Kidney epithelial cell (primary cell): ENCODE results near the gene DNAJC25. TPM values are rescaled to one million over a fixed set of nuclear protein-coding genes. Genes with fewer than 3 reads are reported as not detected.
A peak's percentile ranks its signal among the peaks of the same experiment; 100 is the strongest.

Source experiments
- DNase-seq: peaks from one replicate; pipeline ENCODE4 v3.0.0-alpha.2; 2010; ENCODE audit warnings: low read depth
- H3K27me3 ChIP-seq: 2 replicates; pipeline ENCODE4 v1.6.0; 2011; ENCODE audit warnings: low read length; ENCODE audit not compliant: control insufficient read depth, insufficient read depth
- H3K36me3 ChIP-seq: 2 replicates; pipeline ENCODE4 v1.5.1; 2011; ENCODE audit warnings: low read length; ENCODE audit not compliant: control insufficient read depth, insufficient read depth
- H3K4me3 ChIP-seq: 2 replicates; pipeline ENCODE4 v1.5.1; 2011; ENCODE audit warnings: low read depth, mild to moderate bottlenecking, control low read depth, low read length
- total RNA-seq: library from RNA; depleted of rRNA; stranded (reverse); fragments of >200 nt; gene quantifications from 2 replicates; pipeline ENCODE4 v1.2.3, GENCODE V29; 2015
- TF ChIP-seq, protein P1 (sequence below): IDR thresholded peaks from 2 replicates; pipeline ENCODE4 v1.5.1; 2011; ENCODE audit warnings: mild to moderate bottlenecking, moderate library complexity, low read length, control low read depth, inconsistent platforms; ENCODE audit not compliant: insufficient read depth, poor library complexity, severe bottlenecking

Gene DNAJC25
- total RNA-seq, 1 donor from 2014 or later = 8.1 TPM

DNA sequence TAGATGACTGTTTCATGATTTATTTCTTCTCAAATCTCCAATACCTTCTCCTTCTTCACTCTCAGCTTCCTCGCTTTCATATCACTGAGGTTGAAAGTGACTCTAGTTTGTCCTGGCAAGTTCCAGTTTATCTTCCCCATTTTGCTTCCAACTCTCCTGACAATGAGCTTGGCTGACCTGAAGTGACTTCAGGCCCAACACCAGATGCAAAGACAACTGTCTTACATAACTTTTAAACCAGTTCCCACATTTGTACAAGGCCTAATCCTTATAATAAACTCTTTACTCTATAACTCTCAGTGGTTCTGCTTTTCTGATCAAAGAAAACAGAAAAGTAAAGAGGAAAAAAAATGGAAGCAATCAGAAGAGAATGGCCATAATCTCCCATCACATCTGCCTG, 52.3 kb downstream of the DNAJC25 start:
- DNase-seq = no peak
- H3K36me3 ChIP-seq = no peaks in the 10 kb centered on the region
- H3K4me3 ChIP-seq = no peak overlapping the region
- H3K27me3 ChIP-seq = no peaks in the 10 kb centered on the region
- TF ChIP-seq, protein P1, sequence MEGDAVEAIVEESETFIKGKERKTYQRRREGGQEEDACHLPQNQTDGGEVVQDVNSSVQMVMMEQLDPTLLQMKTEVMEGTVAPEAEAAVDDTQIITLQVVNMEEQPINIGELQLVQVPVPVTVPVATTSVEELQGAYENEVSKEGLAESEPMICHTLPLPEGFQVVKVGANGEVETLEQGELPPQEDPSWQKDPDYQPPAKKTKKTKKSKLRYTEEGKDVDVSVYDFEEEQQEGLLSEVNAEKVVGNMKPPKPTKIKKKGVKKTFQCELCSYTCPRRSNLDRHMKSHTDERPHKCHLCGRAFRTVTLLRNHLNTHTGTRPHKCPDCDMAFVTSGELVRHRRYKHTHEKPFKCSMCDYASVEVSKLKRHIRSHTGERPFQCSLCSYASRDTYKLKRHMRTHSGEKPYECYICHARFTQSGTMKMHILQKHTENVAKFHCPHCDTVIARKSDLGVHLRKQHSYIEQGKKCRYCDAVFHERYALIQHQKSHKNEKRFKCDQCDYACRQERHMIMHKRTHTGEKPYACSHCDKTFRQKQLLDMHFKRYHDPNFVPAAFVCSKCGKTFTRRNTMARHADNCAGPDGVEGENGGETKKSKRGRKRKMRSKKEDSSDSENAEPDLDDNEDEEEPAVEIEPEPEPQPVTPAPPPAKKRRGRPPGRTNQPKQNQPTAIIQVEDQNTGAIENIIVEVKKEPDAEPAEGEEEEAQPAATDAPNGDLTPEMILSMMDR = no peak

DNA sequence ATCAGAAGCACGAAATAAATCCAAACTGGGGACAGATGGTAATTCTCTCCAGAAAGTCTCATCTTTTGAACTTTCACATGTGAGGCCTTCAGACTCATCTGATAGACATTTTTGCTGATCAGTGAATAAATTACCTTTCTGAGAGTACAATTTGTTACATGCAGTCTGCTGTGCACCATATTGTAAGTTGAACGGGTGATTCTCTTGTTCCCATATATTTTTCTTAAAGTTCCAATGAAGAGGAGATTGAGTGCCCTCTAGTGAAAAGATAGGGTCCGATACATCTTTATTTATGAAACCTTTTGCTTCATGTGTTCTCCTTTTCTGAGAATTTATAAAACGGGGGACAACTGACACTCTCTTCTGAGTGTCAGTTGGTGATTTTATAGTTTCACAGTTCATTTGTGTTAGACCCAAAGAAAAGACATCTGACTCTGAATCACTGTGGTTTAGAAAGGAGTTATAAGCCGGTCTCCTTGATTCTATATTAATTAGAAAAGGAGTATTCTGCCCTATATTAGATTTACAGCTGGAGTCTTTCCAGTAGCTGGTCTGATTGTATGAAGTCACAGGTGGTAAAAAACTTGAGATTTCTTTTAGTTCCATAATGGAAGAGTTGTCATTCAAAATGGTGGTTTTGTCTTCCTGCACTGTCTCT, 60.7 kb downstream of the DNAJC25 start:
- DNase-seq = no peak

DNA sequence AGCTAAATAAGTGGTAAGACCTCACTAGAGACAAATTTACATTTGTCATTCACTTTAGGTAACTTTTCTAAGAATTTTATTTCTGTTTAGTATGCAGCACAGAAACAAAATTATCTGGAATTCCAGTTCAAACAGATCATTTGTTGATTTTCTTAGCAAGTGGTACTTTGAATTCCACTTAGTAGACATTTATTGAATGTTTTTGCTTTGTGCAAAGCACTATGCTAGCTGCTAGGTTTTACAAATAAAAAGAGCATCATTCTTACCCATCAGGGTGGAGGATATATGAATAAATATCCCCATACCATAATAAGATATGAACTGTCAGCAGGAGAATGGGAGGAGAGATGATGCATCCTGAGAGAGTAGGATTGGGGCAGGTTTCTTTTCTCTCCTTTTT, 65.7 kb downstream of the DNAJC25 start:
- Histone ChIP-seq H3K36me3 (no peaks in the 10 kb centered on the region), H3K4me3 (no peak overlapping the region), H3K27me3 (no peaks in the 10 kb centered on the region)
- TF ChIP-seq, protein P1 = no peak
- DNase-seq = no peak

More for the DNA sequence above, 60.7 kb downstream of the DNAJC25 start:
- no peaks in the 10 kb centered on the region for H3K27me3 ChIP-seq
- TF ChIP-seq, protein P1 = peak; percentile 47
- H3K4me3 ChIP-seq = no peak overlapping the region
- no peaks in the 10 kb centered on the region for H3K36me3 ChIP-seq

DNA sequence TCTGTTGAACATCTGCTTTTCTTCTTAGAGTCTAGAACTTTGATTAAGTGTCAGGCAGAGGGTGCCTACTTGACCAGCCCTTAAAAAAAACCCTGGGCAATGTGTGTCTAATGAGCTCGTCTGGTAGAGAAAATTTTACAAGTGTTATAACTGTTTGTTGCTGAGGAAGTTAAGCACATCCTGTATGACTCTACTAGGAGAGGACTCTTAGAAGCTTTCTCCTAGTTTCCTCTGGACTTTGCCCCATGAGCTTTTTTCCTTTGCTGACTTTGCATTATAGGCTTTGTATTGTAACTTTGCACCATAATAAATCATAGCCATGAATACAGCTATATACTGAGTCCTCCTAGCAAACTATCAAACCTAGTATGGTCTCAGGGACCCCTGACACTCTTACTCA, 69.6 kb downstream of the DNAJC25 start:
- no peak for DNase-seq
- TF ChIP-seq, protein P1 = no peak

More for the DNA sequence above, 69.6 kb downstream of the DNAJC25 start:
- no peaks in the 10 kb centered on the region for H3K27me3 ChIP-seq
- H3K36me3 ChIP-seq = no peaks in the 10 kb centered on the region
- no peak overlapping the region for H3K4me3 ChIP-seq

Other genes starting within 250 kb of the DNAJC25 start
- gene ECPAS, start 147.0 kb upstream of the DNAJC25 start, total RNA-seq = 67.0 and 70.2 TPM in 2 replicates
- gene ZNF483, start 106.2 kb upstream of the DNAJC25 start, total RNA-seq = 4.2 and 5.2 TPM in 2 replicates
- gene PTGR1, start 31.7 kb upstream of the DNAJC25 start, total RNA-seq = 52.2 and 59.9 TPM in 2 replicates
- gene GNG10, start 30.3 kb downstream of the DNAJC25 start, total RNA-seq = 69.3 and 88.4 TPM in 2 replicates
- gene SHOC1, start 163.6 kb downstream of the DNAJC25 start, total RNA-seq = not detected in 2 replicates